Fibroblast of lung (primary cell): ENCODE results near the gene ELAVL2.

Source experiments
- EZH2 ChIP-seq: IDR thresholded peaks from 2 replicates; pipeline ENCODE4 v1.5.1; 2012; ENCODE audit warnings: low read length, control low read depth, mild to moderate bottlenecking; ENCODE audit errors: missing control alignments
- TF ChIP-seq, protein P1 (sequence below), 2 donors: IDR thresholded peaks in 1 of 2; conservative IDR thresholded peaks in 1 of 2; 1 replicate in 1 of 2; 2 replicates in 1 of 2; pipeline ENCODE4 v1.5.1; 2011 to 2012; ENCODE audit warnings: low read length in 2 of 2, control low read depth in 1 of 2, inconsistent platforms in 1 of 2, low read depth in 1 of 2, mild to moderate bottlenecking in 1 of 2

DNA sequence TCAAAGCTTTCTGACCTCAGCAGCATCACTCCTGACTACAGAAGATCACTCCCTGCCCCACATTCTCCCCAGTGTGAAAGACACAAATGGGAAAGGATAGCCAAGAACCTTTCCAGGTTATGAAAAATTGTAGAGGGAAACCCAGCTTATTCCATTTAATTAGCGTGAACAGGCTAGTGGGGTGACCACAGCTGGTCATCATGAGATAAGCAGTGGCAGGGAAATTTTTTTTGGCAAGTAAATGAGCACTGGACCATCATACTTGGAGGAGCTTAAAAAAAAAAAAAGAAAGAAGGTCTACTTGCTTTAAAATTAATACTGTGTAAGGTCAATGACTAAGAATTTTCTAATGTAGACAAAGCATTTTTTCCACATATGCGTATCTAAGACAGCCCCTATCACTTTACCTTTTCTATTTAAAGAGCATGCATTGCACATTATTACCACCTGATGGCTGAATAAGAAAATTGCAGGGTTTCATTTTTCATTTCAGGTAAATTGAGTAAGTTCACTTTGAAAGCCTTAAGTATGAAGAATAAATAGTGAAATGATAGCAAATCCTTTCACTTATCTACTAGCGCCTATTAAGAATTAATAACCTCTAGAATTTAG, 123.6 kb downstream of the ELAVL2 start:
- TF ChIP-seq EZH2 = no peak
- TF ChIP-seq, protein P1, sequence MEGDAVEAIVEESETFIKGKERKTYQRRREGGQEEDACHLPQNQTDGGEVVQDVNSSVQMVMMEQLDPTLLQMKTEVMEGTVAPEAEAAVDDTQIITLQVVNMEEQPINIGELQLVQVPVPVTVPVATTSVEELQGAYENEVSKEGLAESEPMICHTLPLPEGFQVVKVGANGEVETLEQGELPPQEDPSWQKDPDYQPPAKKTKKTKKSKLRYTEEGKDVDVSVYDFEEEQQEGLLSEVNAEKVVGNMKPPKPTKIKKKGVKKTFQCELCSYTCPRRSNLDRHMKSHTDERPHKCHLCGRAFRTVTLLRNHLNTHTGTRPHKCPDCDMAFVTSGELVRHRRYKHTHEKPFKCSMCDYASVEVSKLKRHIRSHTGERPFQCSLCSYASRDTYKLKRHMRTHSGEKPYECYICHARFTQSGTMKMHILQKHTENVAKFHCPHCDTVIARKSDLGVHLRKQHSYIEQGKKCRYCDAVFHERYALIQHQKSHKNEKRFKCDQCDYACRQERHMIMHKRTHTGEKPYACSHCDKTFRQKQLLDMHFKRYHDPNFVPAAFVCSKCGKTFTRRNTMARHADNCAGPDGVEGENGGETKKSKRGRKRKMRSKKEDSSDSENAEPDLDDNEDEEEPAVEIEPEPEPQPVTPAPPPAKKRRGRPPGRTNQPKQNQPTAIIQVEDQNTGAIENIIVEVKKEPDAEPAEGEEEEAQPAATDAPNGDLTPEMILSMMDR (conservative IDR thresholded peaks at IDR 0.05 in 1 of 2, IDR thresholded peaks at IDR 0.05 in 1 of 2; ENCODE audit: low read depth in 1 of 2, low read length in 2 of 2) = no peak
